A549 (cell line): ENCODE results near the gene MADD. TPM values are rescaled to one million over a fixed set of nuclear protein-coding genes. Genes with fewer than 3 reads are reported as not detected.

Source experiments
- ATAC-seq, 2 experiments: fragments of 200-7000 bp in 1 of 2; fragments of >200 bp in 1 of 2; cut with Nextera tagmentation in 1 of 2; cut with Tn5 transposase in 1 of 2; 3 replicates each; pipeline versions ENCODE4 v1.8.0 to v1.9.1; 2018 to 2020; ENCODE audit warnings: mild to moderate bottlenecking in 1 of 2, moderate library complexity in 1 of 2
- CTCF ChIA-PET: fragments of 300-600 bp; sonication (Branson Sonifier 250); formaldehyde crosslinking; extraction: SDS; loops from one replicate; lab custom pipeline; 2021; ENCODE audit warnings: antibody characterized with exemption, inconsistent platforms; lab: Yijun Ruan, JAX
- POLR2A ChIA-PET: fragments of 350-600 bp; formaldehyde crosslinking; extraction: SDS; loops from one replicate; lab custom pipeline; 2021; ENCODE audit warnings: antibody characterized with exemption, inconsistent platforms; lab: Yijun Ruan, JAX
- DNase-seq, 2 experiments: peaks; one replicate each; pipeline versions ENCODE4 v3.0.0 to v3.0.0-alpha.2; 2011 to 2016; ENCODE audit warnings: low read depth in 1 of 2, low spot score in 1 of 2
- FAIRE-seq: peaks from 2 replicates; lab custom pipeline; 2011; peaks lifted over from hg19 to GRCh38; lab: Jason Lieb, UNC
- H3K27ac ChIP-seq, 2 experiments: fragments of >200 bp; sonication (Bioruptor Twin); formaldehyde crosslinking; 3 replicates each; pipeline ENCODE4 v1.5.1; 2016 to 2017
- H3K4me1 ChIP-seq: fragments of >200 bp; sonication (Bioruptor Twin); formaldehyde crosslinking; 3 replicates; pipeline ENCODE4 v1.6.1; 2016
- H3K4me2 ChIP-seq: fragments of >200 bp; sonication (Bioruptor Twin); formaldehyde crosslinking; 3 replicates; pipeline ENCODE4 v1.6.1; 2016
- H3K4me3 ChIP-seq: fragments of >200 bp; sonication (Bioruptor Twin); formaldehyde crosslinking; 3 replicates; pipeline ENCODE4 v1.5.1; 2016
- H3K9me3 ChIP-seq: fragments of >200 bp; sonication (Bioruptor Twin); formaldehyde crosslinking; 3 replicates; pipeline ENCODE4 v1.6.1; 2016
- CBX2 ChIP-seq: fragments of 200-600 bp; sonication (generic); IDR thresholded peaks from 2 replicates; pipeline ENCODE4 v1.6.1; 2016; ENCODE audit warnings: low read depth, mild to moderate bottlenecking, borderline replicate concordance
- CHD2 ChIP-seq: fragments of 150-350 bp; IDR thresholded peaks from 2 replicates; pipeline ENCODE4 v1.6.1; 2014; ENCODE audit warnings: low read length; ENCODE audit not compliant: partially characterized antibody
- CHD4 ChIP-seq: fragments of 200-600 bp; sonication (generic); IDR thresholded peaks from 2 replicates; pipeline ENCODE4 v1.6.1; 2016; ENCODE audit warnings: antibody characterized with exemption, mild to moderate bottlenecking, borderline replicate concordance
- EHF ChIP-seq: fragments of 250-450 bp; sonication (Bioruptor Pico); IDR thresholded peaks from 2 replicates; pipeline ENCODE4 v1.5.0; 2020; ENCODE audit warnings: mild to moderate bottlenecking
- ESRRA ChIP-seq: fragments of 150-350 bp; IDR thresholded peaks from 2 replicates; pipeline ENCODE4 v1.6.1; 2014; ENCODE audit warnings: mild to moderate bottlenecking, low read length, borderline replicate concordance
- FOSB ChIP-seq: fragments of 250-450 bp; sonication (Bioruptor Pico); IDR thresholded peaks from 2 replicates; pipeline ENCODE4 v1.5.0; 2020; ENCODE audit warnings: mild to moderate bottlenecking, moderate library complexity
- FOSL2 ChIP-seq, 2 experiments: fragments of 450-650 bp in 1 of 2; fragments of >200 bp in 1 of 2; sonication (Bioruptor Twin) in 1 of 2; formaldehyde crosslinking; IDR thresholded peaks; 2 replicates each; pipeline versions ENCODE4 v1.5.0 to v1.6.1; 2016 to 2020; ENCODE audit warnings: mild to moderate bottlenecking in 1 of 2, moderate library complexity in 1 of 2
- GATA3 ChIP-seq: IDR thresholded peaks from 2 replicates; pipeline ENCODE4 v1.6.1; 2012; ENCODE audit warnings: borderline replicate concordance
- HDAC2 ChIP-seq: fragments of 200-600 bp; sonication (generic); IDR thresholded peaks from 2 replicates; pipeline ENCODE4 v1.6.1; 2016
- HOXB13 ChIP-seq: fragments of 250-450 bp; sonication (Bioruptor Pico); IDR thresholded peaks from 2 replicates; pipeline ENCODE4 v1.5.0; 2020; ENCODE audit warnings: low read depth, mild to moderate bottlenecking, moderate library complexity
- JUNB ChIP-seq: fragments of >200 bp; sonication (Bioruptor Twin); formaldehyde crosslinking; IDR thresholded peaks from 2 replicates; pipeline ENCODE4 v1.6.1; 2016
- KDM1A ChIP-seq: fragments of 200-600 bp; sonication (generic); IDR thresholded peaks from 2 replicates; pipeline ENCODE4 v1.6.1; 2016; ENCODE audit warnings: low read depth, mild to moderate bottlenecking
- MAZ ChIP-seq: fragments of 150-350 bp; IDR thresholded peaks from 2 replicates; pipeline ENCODE4 v1.6.1; 2014; ENCODE audit warnings: antibody characterized with exemption, low read depth, low read length, borderline replicate concordance
- NFE2L2 ChIP-seq: fragments of 150-350 bp; conservative IDR thresholded peaks from 2 replicates; pipeline ENCODE4 v1.6.1; 2014; ENCODE audit warnings: low read length
- NR3C1 ChIP-seq: fragments of >200 bp; sonication (Bioruptor Twin); formaldehyde crosslinking; IDR thresholded peaks from 3 replicates; pipeline ENCODE4 v1.6.1; 2017
- POLR2A ChIP-seq: IDR thresholded peaks from 2 replicates; pipeline ENCODE4 v1.6.1; 2012; ENCODE audit warnings: mild to moderate bottlenecking, low read length
- RAD21 ChIP-seq, 2 experiments: fragments of >200 bp in 1 of 2; sonication (Bioruptor Twin) in 1 of 2; formaldehyde crosslinking in 1 of 2; IDR thresholded peaks in 1 of 2; conservative IDR thresholded peaks in 1 of 2; 2 replicates in 1 of 2; 3 replicates in 1 of 2; pipeline ENCODE4 v1.6.1; 2012 to 2018; ENCODE audit warnings: inconsistent platforms in 1 of 2
- RCOR1 ChIP-seq: fragments of 150-350 bp; IDR thresholded peaks from 2 replicates; pipeline ENCODE4 v1.6.1; 2014; ENCODE audit warnings: antibody characterized with exemption, low read length, low read depth
- RFX5 ChIP-seq: fragments of 450-650 bp; IDR thresholded peaks from 2 replicates; pipeline ENCODE4 v1.7.1; 2014; ENCODE audit warnings: antibody characterized with exemption, mild to moderate bottlenecking, moderate library complexity
- SREBF2 ChIP-seq: fragments of 450-650 bp; IDR thresholded peaks from 2 replicates; pipeline ENCODE4 v1.6.1; 2014; ENCODE audit warnings: mild to moderate bottlenecking, moderate library complexity
- TFCP2L1 ChIP-seq: fragments of 250-450 bp; sonication (Bioruptor Pico); IDR thresholded peaks from 2 replicates; pipeline ENCODE4 v1.5.0; 2021; ENCODE audit warnings: mild to moderate bottlenecking
- TP53 ChIP-seq: fragments of 250-450 bp; sonication (Bioruptor Pico); IDR thresholded peaks from 2 replicates; pipeline ENCODE4 v1.5.0; 2021; ENCODE audit warnings: mild to moderate bottlenecking, moderate library complexity
- ZC3H11A ChIP-seq: fragments of 450-650 bp; IDR thresholded peaks from 2 replicates; pipeline ENCODE4 v1.6.1; 2014; ENCODE audit warnings: antibody characterized with exemption, mild to moderate bottlenecking
- ZNF302 ChIP-seq: fragments of 250-450 bp; sonication (Bioruptor Pico); IDR thresholded peaks from 2 replicates; pipeline ENCODE4 v1.9.0; 2021; ENCODE audit warnings: inconsistent platforms, mild to moderate bottlenecking, moderate library complexity
- ZSCAN20 ChIP-seq: fragments of 250-450 bp; sonication (Bioruptor Pico); IDR thresholded peaks from 2 replicates; pipeline ENCODE4 v1.8.0; 2022; ENCODE audit warnings: mild to moderate bottlenecking, moderate library complexity
- WGBS: methylation state at CpG from one replicate; pipeline ENCODE4 v1.1.6; 2017; ENCODE audit errors: missing lambda C conversion rate; 5-methylcytosine and 5-hydroxymethylcytosine counted together
- polyA plus RNA-seq, 4 experiments: library from polyadenylated mRNA; depleted of rRNA in 3 of 4; stranded (reverse); fragments of >200 nt; fragmentation: RNase III in 1 of 4; extraction: RNeasy Plus Mini Kit Qiagen cat#74134 plus additional on column Dnase treatment in 1 of 4; gene quantifications; 2 replicates in 3 of 4; 3 replicates in 1 of 4; pipeline ENCODE4 v1.2.3, GENCODE V29; 2011 to 2017
- TF ChIP-seq, protein P1 (sequence below): fragments of 250-450 bp; sonication (Bioruptor Pico); IDR thresholded peaks from 2 replicates; pipeline ENCODE4 v1.5.0; 2020; ENCODE audit warnings: low read depth, mild to moderate bottlenecking, moderate library complexity
- TF ChIP-seq, protein P2 (sequence below): IDR thresholded peaks from 2 replicates; pipeline ENCODE4 v1.6.1; 2012; ENCODE audit warnings: low read depth, borderline replicate concordance
- TF ChIP-seq, protein P3 (sequence below): fragments of >200 bp; sonication (Bioruptor Twin); formaldehyde crosslinking; IDR thresholded peaks from 2 replicates; pipeline ENCODE4 v1.6.1; 2016
- TF ChIP-seq, protein P4 (sequence below): IDR thresholded peaks from 2 replicates; pipeline ENCODE4 v1.6.1; 2012
- TF ChIP-seq, protein P5 (sequence below): fragments of >200 bp; sonication (Bioruptor Twin); formaldehyde crosslinking; IDR thresholded peaks from 3 replicates; pipeline ENCODE4 v1.6.1; 2016

Gene MADD
- polyA plus RNA-seq, 2 of the 4 experiments (the other 2 are of a cell fraction), result 16.7 to 25.2 TPM

DNA sequence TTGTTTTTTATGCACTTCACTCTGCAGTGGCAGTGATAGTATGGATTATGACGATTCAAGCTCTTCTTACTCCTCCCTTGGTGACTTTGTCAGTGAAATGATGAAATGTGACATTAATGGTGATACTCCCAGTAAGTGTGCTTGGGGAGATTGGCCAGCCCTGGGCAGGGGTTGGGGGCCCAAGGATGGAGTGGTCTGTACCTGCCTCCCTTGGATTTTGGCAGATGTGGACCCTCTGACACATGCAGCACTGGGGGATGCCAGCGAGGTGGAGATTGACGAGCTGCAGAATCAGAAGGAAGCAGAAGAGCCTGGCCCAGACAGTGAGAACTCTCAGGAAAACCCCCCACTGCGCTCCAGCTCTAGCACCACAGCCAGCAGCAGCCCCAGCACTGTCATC, 14.2 kb downstream of the MADD start:
- ATAC-seq, result no peak
- Histone ChIP-seq H3K27ac (no peak overlapping the region), H3K9me3 (no peaks in the 10 kb centered on the region), H3K4me1 (no peaks in the 10 kb centered on the region), H3K4me3 (no peak overlapping the region), H3K4me2 (no peak overlapping the region)
- 91% methylated on average over 4 of the region's 4 CpGs for WGBS
- DNase-seq, result no peak
- ChIA-PET POLR2A (no interaction called here), CTCF (interaction anchor here (1.0 kb wide), 2 partner anchors 25 to 71 kb away, joined by 3 to 4 read pairs; no protein-coding TSS in a partner anchor)
- FAIRE-seq, result no peak
- TF ChIP-seq HDAC2 (no peak), KDM1A (no peak), FOSB (CRISPR knock-in tag) (no peak), RFX5 (no peak), GATA3 (no peak), EHF (no peak), CBX2 (no peak), FOSL2 (IDR thresholded peaks at IDR 0.05) (no peak), FOSL2 (CRISPR knock-in tag; IDR thresholded peaks at IDR 0.05) (no peak), ZSCAN20 (CRISPR knock-in tag) (no peak), HOXB13 (no peak), RCOR1 (no peak), POLR2A (no peak), JUNB (no peak), MAZ (no peak), RAD21 (conservative IDR thresholded peaks at IDR 0.05 in 1 of 2, IDR thresholded peaks at IDR 0.05 in 1 of 2) (no peak), ZNF302 (no peak)
- TF ChIP-seq, protein P1, sequence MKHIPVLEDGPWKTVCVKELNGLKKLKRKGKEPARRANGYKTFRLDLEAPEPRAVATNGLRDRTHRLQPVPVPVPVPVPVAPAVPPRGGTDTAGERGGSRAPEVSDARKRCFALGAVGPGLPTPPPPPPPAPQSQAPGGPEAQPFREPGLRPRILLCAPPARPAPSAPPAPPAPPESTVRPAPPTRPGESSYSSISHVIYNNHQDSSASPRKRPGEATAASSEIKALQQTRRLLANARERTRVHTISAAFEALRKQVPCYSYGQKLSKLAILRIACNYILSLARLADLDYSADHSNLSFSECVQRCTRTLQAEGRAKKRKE (CRISPR knock-in tag), result no peak
- TF ChIP-seq, protein P2, sequence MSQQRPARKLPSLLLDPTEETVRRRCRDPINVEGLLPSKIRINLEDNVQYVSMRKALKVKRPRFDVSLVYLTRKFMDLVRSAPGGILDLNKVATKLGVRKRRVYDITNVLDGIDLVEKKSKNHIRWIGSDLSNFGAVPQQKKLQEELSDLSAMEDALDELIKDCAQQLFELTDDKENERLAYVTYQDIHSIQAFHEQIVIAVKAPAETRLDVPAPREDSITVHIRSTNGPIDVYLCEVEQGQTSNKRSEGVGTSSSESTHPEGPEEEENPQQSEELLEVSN, result no peak
- TF ChIP-seq, protein P3, sequence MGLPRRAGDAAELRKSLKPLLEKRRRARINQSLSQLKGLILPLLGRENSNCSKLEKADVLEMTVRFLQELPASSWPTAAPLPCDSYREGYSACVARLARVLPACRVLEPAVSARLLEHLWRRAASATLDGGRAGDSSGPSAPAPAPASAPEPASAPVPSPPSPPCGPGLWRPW, result no peak

DNA sequence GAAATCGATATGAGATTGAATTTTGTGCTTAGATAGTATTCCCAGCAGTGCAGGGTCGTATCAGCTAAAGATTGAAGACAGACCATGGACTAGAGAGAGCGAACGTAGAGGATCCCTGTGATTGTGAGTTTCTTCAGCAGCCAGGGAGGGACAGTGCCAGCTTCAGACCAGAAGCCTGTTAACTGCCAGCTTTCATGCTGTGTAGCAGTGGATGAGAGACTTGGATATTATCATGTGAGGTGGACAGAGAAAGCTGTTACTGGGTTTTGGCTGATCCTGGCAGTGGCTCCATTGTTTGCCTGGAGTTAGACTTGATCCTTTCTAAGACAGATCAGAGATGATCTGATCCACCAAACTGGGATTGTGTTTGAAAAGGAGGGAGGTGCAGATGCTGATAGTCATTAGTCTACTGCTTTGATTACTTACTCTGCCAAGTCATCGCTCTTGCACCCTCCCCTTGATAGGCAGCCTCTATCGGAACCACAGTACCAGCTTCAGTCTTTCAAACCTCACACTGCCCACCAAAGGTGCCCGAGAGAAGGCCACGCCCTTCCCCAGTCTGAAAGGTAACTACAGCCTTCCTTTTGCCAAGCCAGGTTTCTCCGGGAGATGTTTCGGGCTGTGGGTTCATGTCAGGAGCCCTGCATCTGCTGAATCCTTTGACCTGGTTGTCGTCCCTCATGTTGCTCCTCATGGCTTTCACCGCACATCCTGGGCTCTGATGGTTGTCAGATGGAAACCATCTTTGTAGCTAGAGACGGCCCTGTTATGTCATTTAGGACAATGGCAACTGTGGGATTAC, 16.2 kb downstream of the MADD start:
- Histone ChIP-seq H3K4me2 (no peak overlapping the region), H3K4me3 (no peak overlapping the region), H3K4me1 (no peaks in the 10 kb centered on the region), H3K9me3 (no peaks in the 10 kb centered on the region), H3K27ac (no peak overlapping the region)
- FAIRE-seq, result no peak
- DNase-seq, result no peak
- ChIA-PET POLR2A (no interaction called here), CTCF (interaction anchor here (1.0 to 1.3 kb wide), 5 partner anchors 11 to 109 kb away, joined by 3 to 5 read pairs (median 3); no protein-coding TSS in a partner anchor)
- TF ChIP-seq, protein P4, sequence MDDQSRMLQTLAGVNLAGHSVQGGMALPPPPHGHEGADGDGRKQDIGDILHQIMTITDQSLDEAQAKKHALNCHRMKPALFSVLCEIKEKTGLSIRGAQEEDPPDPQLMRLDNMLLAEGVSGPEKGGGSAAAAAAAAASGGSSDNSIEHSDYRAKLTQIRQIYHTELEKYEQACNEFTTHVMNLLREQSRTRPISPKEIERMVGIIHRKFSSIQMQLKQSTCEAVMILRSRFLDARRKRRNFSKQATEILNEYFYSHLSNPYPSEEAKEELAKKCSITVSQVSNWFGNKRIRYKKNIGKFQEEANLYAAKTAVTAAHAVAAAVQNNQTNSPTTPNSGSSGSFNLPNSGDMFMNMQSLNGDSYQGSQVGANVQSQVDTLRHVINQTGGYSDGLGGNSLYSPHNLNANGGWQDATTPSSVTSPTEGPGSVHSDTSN, result no peak
- TF ChIP-seq NR3C1, result no peak
- ATAC-seq, result no peak
- 92% methylated on average over 13 of the region's 13 CpGs for WGBS

DNA sequence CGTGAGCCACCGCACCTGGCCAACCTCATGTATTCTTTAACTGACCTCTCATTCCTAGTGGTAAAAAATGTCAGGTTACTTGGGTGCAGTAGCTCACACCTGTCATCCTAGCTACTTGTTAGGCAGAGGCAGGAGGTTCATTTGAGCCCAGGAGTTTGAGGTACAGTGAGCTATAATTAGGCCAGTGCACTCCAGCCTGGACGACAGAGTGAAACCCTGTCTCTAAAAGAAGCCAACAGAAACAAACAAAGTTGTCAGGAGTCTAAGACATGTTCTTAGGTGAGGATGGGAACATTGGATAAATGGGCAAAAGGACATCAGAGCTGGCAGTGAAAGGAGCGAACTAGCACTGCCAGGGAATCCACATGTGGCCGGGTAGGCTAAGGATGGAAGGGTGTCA, 18.1 kb downstream of the MADD start:
- ATAC-seq, result no peak
- Histone ChIP-seq H3K4me1 (no peaks in the 10 kb centered on the region), H3K27ac (no peak overlapping the region), H3K4me3 (no peak overlapping the region), H3K9me3 (no peaks in the 10 kb centered on the region), H3K4me2 (no peak overlapping the region)
- POLR2A ChIA-PET, result no interaction called here
- 90% methylated on average over 5 of the region's 5 CpGs for WGBS
- FAIRE-seq, result no peak
- CTCF ChIA-PET, result interaction anchor here (0.7 to 2.4 kb wide), 4 partner anchors 15 to 86 kb away, joined by 3 to 7 read pairs (median 4); no protein-coding TSS in a partner anchor
- no peak for DNase-seq
- TF ChIP-seq TP53 (CRISPR knock-in tag) (no peak), TFCP2L1 (CRISPR knock-in tag) (no peak), CHD4 (no peak), CHD2 (no peak), NFE2L2 (no peak), ZC3H11A (no peak), EHF (no peak), GATA3 (no peak), SREBF2 (no peak), ESRRA (no peak), HOXB13 (no peak), NR3C1 (no peak), ZSCAN20 (CRISPR knock-in tag) (no peak)
- TF ChIP-seq, protein P5, sequence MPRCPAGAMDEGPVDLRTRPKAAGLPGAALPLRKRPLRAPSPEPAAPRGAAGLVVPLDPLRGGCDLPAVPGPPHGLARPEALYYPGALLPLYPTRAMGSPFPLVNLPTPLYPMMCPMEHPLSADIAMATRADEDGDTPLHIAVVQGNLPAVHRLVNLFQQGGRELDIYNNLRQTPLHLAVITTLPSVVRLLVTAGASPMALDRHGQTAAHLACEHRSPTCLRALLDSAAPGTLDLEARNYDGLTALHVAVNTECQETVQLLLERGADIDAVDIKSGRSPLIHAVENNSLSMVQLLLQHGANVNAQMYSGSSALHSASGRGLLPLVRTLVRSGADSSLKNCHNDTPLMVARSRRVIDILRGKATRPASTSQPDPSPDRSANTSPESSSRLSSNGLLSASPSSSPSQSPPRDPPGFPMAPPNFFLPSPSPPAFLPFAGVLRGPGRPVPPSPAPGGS, result no peak
- TF ChIP-seq, protein P3, result no peak
- TF ChIP-seq, protein P1 (CRISPR knock-in tag), result no peak
